HepG2 (cell line): Measurements from ENCODE around the gene SBNO1. TPM values are rescaled to one million over a fixed set of nuclear protein-coding genes. Genes with fewer than 3 reads are reported as not detected.

ENCODE experiments used
- CEBPG ChIP-seq: IDR thresholded peaks from 2 replicates; pipeline ENCODE4 v1.6.1; 2016
- IRF2 ChIP-seq: IDR thresholded peaks from 2 replicates; pipeline ENCODE4 v1.6.1; 2018; ENCODE audit warnings: missing genetic modification reagents, missing compliant biosample characterization
- MIER2 ChIP-seq: IDR thresholded peaks from 2 replicates; pipeline ENCODE4 v1.6.1; 2016; ENCODE audit warnings: missing biosample characterization, missing genetic modification reagents
- PHF5A ChIP-seq: IDR thresholded peaks from one replicate; pipeline ENCODE4 v1.6.1; 2018; ENCODE audit warnings: low read depth, missing genetic modification reagents; ENCODE audit not compliant: unreplicated experiment
- SOX13 ChIP-seq, 3 experiments: fragments of 450-650 bp in 1 of 3; sonication (generic) in 1 of 3; formaldehyde crosslinking in 1 of 3; IDR thresholded peaks in 2 of 3; conservative IDR thresholded peaks in 1 of 3; 2 replicates each; pipeline versions ENCODE4 v1.5.0 to v1.6.1; 2016 to 2020; ENCODE audit warnings: antibody characterized with exemption in 1 of 3, mild to moderate bottlenecking in 1 of 3, missing compliant biosample characterization in 1 of 3, missing genetic modification reagents in 1 of 3, moderate library complexity in 1 of 3
- TAF1 ChIP-seq: sonication (generic); formaldehyde crosslinking; IDR thresholded peaks from 2 replicates; pipeline ENCODE4 v1.4.0; 2020; ENCODE audit warnings: missing genetic modification reagents
- ZFY ChIP-seq: sonication (generic); formaldehyde crosslinking; IDR thresholded peaks from 2 replicates; pipeline ENCODE4 v1.4.0; 2020; ENCODE audit warnings: missing genetic modification reagents
- ZKSCAN5 ChIP-seq: sonication (generic); formaldehyde crosslinking; IDR thresholded peaks from 2 replicates; pipeline ENCODE4 v1.5.1; 2020; ENCODE audit warnings: mild to moderate bottlenecking, missing genetic modification reagents
- polyA plus RNA-seq, 8 experiments: library from polyadenylated mRNA; depleted of rRNA in 3 of 8; stranded (reverse) in 7 of 8; unstranded in 1 of 8; fragments of >200 nt; fragmentation: Illumina TruSeq in 4 of 8; extraction: Trizol in 4 of 8; gene quantifications; 2 replicates each; pipeline versions ENCODE4 v1.2.1 to v1.2.3, GENCODE V29; 2011 to 2016; ENCODE audit warnings: low read depth in 4 of 8, missing spikeins in 1 of 8, mixed read lengths in 1 of 8; ENCODE audit not compliant: insufficient read depth in 1 of 8
- total RNA-seq, 5 experiments: library from RNA; depleted of rRNA; stranded (reverse); fragments of >200 nt; fragmentation: Illumina TruSeq; extraction: Trizol; gene quantifications; 2 replicates each; pipeline ENCODE4 v1.2.3, GENCODE V29; 2016; ENCODE audit warnings: low read depth in 1 of 5
- TF ChIP-seq, protein P1 (sequence below): sonication (generic); formaldehyde crosslinking; IDR thresholded peaks from 2 replicates; pipeline ENCODE4 v1.5.0; 2020; ENCODE audit warnings: missing genetic modification reagents
- TF ChIP-seq, protein P2 (sequence below): sonication (generic); formaldehyde crosslinking; IDR thresholded peaks from 2 replicates; pipeline ENCODE4 v1.4.0; 2020; ENCODE audit warnings: missing genetic modification reagents
- TF ChIP-seq, protein P3 (sequence below), 2 experiments: sonication (generic) in 1 of 2; formaldehyde crosslinking in 1 of 2; IDR thresholded peaks; 2 replicates each; pipeline versions ENCODE4 v1.4.0 to v1.6.1; 2018 to 2020; ENCODE audit warnings: missing genetic modification reagents in 2 of 2, borderline replicate concordance in 1 of 2, low read depth in 1 of 2, mild to moderate bottlenecking in 1 of 2, missing biosample characterization in 1 of 2
- TF ChIP-seq, protein P4 (sequence below): sonication (generic); formaldehyde crosslinking; IDR thresholded peaks from 2 replicates; pipeline ENCODE4 v1.5.0; 2020; ENCODE audit warnings: mild to moderate bottlenecking, missing genetic modification reagents, borderline replicate concordance

SBNO1 gene
- total and polyA plus RNA-seq, 2 of the 13 experiments (the other 11 are each of a cell fraction or from before 2014, with no cell fraction given) = 10.9 to 40.2 TPM

DNA sequence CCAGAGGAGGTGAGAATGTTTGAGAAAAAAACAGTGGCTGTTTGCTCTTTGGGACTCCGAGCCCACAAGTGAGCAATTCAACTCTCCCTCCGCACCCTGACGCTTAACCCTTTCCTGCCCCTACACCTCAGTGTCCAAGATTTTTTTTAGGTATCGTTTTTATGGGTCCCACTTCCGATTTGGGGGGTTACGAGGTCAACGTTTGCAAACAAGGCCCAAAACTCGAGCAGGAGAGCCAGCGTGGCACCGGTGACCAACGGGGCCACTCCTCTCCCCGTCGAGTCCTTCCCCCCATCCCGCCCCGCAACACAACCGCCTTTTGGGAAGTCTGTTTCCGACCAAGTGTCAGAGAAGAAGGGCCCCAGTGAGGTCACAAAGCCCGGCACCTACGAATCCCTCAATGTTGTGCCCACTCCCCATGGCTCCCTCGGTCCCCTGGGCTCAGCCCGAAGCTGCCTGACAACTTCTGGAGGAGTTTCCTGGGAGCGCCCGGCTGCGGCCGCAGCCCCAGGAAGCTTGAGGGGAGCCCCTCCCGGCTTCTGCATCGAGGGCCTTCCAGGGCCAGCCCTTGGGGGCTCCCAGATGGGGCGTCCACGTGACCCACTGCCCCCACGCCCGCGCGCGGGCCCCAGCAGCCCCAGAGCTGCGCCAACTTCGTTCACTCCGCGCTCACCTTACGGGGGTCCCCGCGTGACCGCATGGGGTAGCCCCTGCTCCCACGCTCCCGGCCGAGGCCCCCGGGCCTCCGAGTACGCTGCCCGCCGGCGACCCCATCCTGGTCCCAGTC lies 94.2 kb downstream of the SBNO1 start (continued):
- TF ChIP-seq PHF5A (CRISPR knock-in tag) (no peak), ZKSCAN5 (CRISPR knock-in tag) (peak; percentile 100), MIER2 (0 out of 2 replicates have a peak, but pooled peaks have one; percentile 28), IRF2 (CRISPR knock-in tag) (peak; percentile 66; the same call in 1 of the 2 replicates), ZFY (CRISPR knock-in tag) (peak; percentile 6; the same call in 1 of the 2 replicates), TAF1 (CRISPR knock-in tag) (no peak), SOX13 (IDR thresholded peaks at IDR 0.05) (no peak), SOX13 (CRISPR knock-in tag; conservative IDR thresholded peaks at IDR 0.05 in 1 of 2, IDR thresholded peaks at IDR 0.05 in 1 of 2) (peak in 1 of 2 experiments; percentile 69; a peak in 2 of 4 replicates), CEBPG (CRISPR knock-in tag) (0 out of 2 replicates have a peak, but pooled peaks have one; percentile 13)
- TF ChIP-seq, protein P1, sequence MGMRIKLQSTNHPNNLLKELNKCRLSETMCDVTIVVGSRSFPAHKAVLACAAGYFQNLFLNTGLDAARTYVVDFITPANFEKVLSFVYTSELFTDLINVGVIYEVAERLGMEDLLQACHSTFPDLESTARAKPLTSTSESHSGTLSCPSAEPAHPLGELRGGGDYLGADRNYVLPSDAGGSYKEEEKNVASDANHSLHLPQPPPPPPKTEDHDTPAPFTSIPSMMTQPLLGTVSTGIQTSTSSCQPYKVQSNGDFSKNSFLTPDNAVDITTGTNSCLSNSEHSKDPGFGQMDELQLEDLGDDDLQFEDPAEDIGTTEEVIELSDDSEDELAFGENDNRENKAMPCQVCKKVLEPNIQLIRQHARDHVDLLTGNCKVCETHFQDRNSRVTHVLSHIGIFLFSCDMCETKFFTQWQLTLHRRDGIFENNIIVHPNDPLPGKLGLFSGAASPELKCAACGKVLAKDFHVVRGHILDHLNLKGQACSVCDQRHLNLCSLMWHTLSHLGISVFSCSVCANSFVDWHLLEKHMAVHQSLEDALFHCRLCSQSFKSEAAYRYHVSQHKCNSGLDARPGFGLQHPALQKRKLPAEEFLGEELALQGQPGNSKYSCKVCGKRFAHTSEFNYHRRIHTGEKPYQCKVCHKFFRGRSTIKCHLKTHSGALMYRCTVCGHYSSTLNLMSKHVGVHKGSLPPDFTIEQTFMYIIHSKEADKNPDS (CRISPR knock-in tag) = no peak
- TF ChIP-seq, protein P2, sequence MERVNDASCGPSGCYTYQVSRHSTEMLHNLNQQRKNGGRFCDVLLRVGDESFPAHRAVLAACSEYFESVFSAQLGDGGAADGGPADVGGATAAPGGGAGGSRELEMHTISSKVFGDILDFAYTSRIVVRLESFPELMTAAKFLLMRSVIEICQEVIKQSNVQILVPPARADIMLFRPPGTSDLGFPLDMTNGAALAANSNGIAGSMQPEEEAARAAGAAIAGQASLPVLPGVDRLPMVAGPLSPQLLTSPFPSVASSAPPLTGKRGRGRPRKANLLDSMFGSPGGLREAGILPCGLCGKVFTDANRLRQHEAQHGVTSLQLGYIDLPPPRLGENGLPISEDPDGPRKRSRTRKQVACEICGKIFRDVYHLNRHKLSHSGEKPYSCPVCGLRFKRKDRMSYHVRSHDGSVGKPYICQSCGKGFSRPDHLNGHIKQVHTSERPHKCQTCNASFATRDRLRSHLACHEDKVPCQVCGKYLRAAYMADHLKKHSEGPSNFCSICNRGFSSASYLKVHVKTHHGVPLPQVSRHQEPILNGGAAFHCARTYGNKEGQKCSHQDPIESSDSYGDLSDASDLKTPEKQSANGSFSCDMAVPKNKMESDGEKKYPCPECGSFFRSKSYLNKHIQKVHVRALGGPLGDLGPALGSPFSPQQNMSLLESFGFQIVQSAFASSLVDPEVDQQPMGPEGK (CRISPR knock-in tag) = peak; percentile 70
- TF ChIP-seq, protein P3, sequence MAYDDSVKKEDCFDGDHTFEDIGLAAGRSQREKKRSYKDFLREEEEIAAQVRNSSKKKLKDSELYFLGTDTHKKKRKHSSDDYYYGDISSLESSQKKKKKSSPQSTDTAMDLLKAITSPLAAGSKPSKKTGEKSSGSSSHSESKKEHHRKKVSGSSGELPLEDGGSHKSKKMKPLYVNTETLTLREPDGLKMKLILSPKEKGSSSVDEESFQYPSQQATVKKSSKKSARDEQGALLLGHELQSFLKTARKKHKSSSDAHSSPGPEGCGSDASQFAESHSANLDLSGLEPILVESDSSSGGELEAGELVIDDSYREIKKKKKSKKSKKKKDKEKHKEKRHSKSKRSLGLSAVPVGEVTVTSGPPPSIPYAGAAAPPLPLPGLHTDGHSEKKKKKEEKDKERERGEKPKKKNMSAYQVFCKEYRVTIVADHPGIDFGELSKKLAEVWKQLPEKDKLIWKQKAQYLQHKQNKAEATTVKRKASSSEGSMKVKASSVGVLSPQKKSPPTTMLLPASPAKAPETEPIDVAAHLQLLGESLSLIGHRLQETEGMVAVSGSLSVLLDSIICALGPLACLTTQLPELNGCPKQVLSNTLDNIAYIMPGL (CRISPR knock-in tag; IDR thresholded peaks at IDR 0.05; ENCODE audit: borderline replicate concordance in 1 of 2, low read depth in 1 of 2) = peak; percentile 36 to 54; a peak in 3 of 4 replicates
- TF ChIP-seq, protein P4, sequence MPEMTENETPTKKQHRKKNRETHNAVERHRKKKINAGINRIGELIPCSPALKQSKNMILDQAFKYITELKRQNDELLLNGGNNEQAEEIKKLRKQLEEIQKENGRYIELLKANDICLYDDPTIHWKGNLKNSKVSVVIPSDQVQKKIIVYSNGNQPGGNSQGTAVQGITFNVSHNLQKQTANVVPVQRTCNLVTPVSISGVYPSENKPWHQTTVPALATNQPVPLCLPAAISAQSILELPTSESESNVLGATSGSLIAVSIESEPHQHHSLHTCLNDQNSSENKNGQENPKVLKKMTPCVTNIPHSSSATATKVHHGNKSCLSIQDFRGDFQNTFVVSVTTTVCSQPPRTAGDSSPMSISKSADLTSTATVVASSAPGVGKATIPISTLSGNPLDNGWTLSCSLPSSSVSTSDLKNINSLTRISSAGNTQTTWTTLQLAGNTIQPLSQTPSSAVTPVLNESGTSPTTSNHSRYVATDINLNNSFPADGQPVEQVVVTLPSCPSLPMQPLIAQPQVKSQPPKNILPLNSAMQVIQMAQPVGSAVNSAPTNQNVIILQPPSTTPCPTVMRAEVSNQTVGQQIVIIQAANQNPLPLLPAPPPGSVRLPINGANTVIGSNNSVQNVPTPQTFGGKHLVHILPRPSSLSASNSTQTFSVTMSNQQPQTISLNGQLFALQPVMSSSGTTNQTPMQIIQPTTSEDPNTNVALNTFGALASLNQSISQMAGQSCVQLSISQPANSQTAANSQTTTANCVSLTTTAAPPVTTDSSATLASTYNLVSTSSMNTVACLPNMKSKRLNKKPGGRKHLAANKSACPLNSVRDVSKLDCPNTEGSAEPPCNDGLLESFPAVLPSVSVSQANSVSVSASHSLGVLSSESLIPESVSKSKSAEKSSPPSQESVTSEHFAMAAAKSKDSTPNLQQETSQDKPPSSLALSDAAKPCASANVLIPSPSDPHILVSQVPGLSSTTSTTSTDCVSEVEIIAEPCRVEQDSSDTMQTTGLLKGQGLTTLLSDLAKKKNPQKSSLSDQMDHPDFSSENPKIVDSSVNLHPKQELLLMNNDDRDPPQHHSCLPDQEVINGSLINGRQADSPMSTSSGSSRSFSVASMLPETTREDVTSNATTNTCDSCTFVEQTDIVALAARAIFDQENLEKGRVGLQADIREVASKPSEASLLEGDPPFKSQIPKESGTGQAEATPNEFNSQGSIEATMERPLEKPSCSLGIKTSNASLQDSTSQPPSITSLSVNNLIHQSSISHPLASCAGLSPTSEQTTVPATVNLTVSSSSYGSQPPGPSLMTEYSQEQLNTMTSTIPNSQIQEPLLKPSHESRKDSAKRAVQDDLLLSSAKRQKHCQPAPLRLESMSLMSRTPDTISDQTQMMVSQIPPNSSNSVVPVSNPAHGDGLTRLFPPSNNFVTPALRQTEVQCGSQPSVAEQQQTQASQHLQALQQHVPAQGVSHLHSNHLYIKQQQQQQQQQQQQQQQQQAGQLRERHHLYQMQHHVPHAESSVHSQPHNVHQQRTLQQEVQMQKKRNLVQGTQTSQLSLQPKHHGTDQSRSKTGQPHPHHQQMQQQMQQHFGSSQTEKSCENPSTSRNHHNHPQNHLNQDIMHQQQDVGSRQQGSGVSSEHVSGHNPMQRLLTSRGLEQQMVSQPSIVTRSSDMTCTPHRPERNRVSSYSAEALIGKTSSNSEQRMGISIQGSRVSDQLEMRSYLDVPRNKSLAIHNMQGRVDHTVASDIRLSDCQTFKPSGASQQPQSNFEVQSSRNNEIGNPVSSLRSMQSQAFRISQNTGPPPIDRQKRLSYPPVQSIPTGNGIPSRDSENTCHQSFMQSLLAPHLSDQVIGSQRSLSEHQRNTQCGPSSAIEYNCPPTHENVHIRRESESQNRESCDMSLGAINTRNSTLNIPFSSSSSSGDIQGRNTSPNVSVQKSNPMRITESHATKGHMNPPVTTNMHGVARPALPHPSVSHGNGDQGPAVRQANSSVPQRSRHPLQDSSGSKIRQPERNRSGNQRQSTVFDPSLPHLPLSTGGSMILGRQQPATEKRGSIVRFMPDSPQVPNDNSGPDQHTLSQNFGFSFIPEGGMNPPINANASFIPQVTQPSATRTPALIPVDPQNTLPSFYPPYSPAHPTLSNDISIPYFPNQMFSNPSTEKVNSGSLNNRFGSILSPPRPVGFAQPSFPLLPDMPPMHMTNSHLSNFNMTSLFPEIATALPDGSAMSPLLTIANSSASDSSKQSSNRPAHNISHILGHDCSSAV (CRISPR knock-in tag) = no peak
